DMS53 treated with DMSO at 0.1 percent for 48 hours (cell line): ENCODE results near the gene SPTBN5.

ENCODE experiments used
- DNase-seq: peaks from one replicate; lab custom pipeline; 2025; ENCODE audit not compliant: unreplicated experiment; lab: John Stamatoyannopoulos, UW

SPTBN5 gene

DNA sequence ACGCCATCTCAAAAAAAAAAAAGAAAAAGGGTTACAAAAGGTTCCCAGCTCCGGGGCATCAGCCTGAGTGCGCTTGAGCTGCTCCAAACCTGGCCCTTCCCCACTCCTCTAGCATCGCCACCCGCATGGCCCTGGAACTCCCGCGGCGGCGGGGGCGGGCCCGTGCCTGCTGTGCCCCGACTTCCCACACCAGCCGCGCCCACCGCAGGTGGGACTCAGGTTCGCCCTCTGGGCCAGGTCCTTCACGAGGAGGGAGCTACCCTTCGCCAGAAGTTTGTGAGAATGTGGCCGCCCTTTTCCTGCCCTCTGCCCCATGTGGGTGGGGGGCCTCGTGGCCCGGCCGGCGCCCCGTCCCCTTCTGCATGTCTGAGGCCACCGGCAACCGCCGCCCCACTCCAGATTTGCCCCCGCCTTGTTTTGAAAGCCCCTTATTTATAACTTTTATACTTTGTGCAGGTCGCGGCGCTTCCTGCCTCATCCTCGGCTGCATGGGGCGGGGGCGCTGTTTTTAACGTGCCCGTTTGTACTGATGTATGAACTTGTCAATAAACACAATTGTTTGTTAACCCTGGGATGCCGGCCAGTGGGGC is 66.5 kb downstream of the SPTBN5 start:
- DNase-seq: no peak

DNA sequence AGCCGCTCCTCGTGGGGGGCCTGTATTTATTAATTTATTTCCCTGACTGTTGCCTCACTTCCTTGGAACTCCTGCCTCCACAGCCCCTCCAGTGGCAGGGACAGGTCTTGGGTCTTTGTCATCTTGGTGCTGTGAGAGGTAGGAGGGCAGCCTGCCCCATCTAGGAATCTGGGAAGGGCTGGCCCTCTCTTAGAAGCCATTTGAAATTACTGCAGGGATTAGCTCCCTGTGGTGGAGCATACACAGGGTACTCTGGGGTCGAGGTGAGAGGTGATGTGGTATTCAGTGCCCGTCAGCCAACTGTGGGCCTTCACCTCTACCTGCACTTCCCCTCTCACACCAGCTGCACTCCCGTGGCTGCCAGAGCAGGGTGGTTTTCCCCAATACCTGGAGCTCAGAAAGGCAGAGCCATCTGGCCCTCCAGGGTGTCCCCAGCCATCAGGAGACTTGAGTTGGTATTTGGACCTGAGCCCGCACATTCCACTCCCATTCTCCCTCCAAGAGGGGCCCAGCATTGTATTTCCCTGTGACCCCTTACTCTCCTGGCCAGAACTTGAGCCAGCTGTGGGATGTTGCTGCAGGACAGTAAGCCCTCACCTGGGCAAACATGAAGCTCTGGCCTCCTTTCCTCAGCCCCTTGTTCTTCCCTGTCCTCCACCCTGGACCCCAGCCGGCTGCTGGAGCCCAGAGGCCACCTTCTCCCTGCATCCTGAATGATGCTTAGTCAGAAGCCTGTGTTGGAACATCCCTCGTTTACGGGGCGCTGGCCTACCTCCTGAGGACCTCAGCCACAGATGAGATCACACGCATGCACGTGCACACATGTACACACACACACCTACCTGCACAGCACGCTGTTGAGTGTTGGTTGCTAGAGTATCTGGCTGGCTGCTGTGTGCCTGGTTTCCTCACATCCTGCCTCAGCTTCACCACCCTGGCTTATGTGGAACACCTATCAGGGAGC is 68.0 kb downstream of the SPTBN5 start:
- no peak for DNase-seq

- DNase-seq: no peak
Observed at GRCh38 chr15:41825145-41825544, 68.7 kb downstream of the SPTBN5 start.

GRCh38 chr15:41824062-41824745 is 69.6 kb downstream of the SPTBN5 start:
- DNase-seq: no peak

- no peak for DNase-seq
Observed at GRCh38 chr15:41823502-41823901, 70.4 kb downstream of the SPTBN5 start.

- DNase-seq: no peak
Observed at GRCh38 chr15:41822957-41823356, 70.9 kb downstream of the SPTBN5 start.

- DNase-seq: no peak
Observed at GRCh38 chr15:41822471-41822870, 71.4 kb downstream of the SPTBN5 start.

- DNase-seq: no peak
Observed at GRCh38 chr15:41821831-41822230, 72.0 kb downstream of the SPTBN5 start.

- no peak for DNase-seq
Observed at GRCh38 chr15:41820791-41821423, 72.9 kb downstream of the SPTBN5 start.

DNA sequence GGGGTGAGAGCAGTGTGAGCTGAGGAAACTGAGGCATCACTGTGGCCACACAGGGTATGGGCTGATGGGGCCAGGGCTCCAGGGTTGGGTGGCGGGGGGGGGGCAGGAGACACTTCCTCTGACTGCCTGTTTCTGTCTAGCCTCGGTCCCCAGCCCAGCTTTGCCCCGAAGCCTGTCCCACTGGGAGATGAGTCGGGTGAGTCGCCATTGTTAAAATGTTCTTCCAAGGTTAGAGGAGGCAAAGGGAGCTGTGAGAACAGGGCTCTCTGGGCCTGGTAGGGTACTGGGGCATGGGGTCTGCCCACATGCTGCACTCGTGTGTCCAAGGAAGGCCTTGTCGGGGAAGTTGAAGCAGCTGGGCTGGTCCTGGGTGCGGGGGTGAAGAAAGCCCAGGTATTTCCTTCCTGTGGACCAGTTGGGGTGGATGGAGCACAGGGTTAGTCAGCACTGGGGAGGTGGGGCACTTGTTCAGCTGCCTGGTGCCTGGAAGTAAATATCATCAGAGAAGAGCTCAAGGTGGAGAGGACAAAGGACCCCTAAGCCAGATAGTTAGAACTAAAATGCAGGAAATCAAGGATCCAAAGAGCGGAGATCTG is 74.3 kb downstream of the SPTBN5 start:
- DNase-seq: no peak

DNA sequence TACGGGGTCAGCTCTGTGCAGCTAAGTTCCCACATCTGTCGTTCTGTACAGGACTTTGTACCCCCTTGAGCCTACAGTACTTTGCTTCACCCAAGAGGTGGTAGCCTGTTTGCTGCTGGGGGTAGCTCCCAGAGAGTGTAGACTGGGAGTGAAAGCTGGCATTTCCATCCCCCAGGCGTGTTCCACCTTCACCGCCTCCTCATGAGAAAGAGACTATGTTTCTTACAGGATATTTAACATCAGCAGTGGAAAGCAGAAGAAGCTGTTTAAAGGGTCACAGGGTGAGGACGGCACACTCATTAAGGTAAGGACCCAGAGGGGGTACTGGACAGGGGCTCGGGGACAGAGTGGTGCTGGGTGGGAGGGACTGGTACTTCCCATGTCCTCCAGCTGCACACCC is 76.1 kb downstream of the SPTBN5 start:
- DNase-seq: no peak

- DNase-seq: no peak
Observed at GRCh38 chr15:41817327-41817726, 76.5 kb downstream of the SPTBN5 start.

- DNase-seq: no peak
Observed at GRCh38 chr15:41816788-41817187, 77.1 kb downstream of the SPTBN5 start.

DNA sequence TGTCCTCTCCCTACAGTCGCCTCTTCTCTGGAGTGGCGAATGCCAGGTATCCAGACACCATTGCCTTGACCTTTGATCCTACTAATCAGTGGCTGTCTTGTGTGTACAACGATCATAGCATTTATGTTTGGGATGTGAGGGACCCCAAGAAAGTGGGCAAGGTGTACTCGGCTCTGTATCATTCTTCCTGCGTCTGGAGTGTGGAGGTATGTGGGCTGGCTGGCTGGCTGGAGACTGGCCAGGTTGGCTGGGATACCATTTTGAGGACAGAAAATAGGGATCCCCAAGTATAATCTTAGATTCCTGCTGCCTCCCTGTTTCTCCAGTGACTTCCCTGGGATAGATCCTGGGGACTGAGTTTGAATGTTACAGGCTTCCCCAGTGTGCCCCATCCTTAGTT is 79.3 kb downstream of the SPTBN5 start:
- DNase-seq: no peak

DNA sequence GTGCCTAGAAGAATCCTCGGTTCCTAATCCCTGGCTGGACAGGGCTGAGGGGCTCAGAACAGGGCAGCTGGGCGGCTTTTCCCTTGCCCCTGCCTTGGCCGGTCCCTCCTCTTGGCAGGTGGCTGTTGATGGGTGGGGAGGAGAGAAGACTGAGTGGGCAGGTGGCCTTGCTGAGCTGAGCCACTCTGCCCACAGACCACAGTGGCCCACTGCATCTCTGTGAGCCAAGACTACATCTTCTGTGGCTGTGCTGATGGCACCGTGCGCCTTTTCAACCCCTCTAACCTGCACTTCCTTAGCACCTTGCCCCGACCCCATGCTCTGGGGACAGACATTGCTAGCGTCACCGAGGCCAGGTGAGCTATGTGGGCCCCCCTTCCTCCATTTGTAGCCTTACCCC is 80.4 kb downstream of the SPTBN5 start:
- no peak for DNase-seq

DNA sequence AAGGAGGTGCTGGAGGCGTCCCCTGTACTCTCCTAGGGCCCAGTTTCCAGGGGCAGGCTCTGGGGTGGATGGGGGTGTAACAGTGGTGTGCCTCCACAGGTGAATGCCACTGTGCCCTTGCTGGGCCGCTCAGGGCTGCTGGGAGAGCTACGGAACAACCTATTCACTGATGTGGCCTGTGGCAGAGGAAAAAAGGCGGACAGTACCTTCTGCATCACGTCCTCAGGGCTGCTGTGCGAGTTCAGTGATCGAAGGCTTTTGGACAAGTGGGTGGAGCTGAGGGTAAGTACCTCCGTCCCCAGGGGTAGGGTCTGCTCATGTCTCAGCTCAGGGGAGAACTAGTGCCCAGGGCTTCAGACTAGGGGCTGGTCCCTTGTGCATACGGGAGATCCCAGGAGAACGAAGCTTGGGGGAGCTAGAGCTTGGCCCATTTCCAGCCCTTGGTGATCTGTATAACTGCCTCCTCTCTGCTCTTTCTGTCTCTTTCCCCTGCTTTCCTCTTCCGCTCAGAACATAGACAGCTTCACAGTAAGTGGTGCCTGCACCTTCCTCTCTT is 81.0 kb downstream of the SPTBN5 start:
- no peak for DNase-seq

DNA sequence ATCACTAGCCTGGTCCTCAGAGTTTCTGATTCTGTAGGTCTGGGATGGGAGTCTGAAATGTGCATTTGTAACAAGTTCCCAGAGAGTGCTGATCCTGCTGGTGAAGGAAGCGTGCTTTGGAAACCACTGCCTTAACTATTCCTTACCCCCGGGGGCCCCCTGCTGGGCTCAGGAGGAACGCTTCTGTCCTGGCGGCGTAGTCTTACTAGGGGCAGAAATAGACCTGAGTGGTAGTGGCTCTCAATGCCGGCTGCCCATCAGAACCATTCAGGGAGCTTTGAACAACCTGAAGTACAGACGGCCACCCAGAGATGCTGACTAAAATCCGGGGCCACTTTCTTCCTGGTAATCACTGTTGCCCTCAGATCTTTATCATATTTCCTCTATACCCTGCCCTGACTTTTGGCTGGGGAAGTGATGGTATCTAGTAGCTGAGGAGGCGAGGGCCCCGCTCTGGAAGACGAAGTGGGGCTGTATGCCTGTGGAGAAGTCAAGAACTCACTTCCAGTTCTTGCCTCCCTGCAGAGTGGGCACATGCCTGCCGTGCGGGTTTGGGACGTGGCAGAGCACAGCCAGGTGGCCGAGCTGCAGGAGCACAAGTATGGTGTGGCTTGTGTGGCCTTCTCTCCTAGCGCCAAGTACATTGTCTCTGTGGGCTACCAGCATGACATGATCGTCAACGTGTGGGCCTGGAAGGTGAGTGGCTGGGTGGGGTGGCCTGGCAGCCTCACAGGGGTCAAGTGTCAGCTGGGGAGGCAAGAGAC is 82.2 kb downstream of the SPTBN5 start:
- peak; percentile 55 for DNase-seq

DNA sequence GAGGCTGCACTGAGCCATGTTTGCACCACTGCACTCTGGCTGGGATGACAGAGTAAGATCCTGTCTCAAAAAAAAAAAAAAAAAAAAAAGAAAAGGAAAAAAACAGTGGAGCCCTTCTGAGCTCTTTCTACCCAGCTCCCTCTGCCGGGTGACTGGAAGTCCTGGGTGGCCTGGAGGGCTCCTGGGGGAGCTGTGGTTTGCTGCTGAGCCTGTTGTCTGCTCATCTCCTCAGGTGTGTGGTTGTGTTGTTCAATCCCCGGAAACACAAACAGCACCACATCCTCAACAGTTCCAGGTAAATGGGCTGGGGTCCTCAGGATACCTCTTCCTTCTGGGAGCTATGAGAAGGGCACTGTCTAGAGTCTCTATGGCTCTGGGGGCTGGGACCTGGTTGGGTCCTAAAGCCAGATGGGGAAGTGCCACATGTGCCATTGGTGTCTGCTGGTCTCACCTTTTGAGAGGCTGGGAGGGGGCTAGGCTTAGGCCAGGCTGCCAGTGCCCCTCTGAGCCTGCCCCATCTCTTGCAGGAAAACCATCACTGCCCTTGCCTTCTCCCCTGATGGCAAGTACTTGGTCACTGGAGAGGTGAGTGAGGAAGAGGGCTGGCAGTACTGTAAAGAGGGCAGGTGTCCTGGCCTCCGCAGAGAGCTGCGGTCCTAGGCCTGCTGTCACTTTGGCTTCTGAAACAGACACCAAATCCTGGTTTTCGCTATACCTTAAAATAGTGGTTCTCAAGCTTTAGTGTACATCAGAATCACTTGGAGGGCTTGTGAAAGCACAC is 83.0 kb downstream of the SPTBN5 start:
- no peak for DNase-seq

- DNase-seq: no peak
Observed at GRCh38 chr15:41809526-41810220, 84.2 kb downstream of the SPTBN5 start.
